ENCODE data around the gene GALNT1.

DNA sequence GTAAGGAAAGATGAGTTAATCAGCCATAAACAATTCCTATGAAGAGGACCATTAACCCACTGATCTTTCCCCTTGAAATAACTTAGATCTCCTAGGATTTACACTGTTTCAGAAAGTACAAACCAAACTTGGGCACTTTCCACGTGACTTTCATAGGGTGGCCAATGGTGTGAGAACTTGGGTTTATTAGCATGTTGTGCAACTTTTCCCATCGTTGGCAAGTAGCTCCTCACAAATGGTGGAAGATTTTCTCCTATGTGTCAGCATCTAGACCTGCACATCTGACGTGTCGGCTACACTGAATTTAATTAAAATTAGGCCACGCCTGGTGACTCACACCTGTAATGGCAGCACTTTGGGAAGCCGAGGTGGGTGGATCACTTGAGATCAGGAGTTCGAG, 116.3 kb downstream of the GALNT1 start:
- TF ChIP-seq, protein P1, sequence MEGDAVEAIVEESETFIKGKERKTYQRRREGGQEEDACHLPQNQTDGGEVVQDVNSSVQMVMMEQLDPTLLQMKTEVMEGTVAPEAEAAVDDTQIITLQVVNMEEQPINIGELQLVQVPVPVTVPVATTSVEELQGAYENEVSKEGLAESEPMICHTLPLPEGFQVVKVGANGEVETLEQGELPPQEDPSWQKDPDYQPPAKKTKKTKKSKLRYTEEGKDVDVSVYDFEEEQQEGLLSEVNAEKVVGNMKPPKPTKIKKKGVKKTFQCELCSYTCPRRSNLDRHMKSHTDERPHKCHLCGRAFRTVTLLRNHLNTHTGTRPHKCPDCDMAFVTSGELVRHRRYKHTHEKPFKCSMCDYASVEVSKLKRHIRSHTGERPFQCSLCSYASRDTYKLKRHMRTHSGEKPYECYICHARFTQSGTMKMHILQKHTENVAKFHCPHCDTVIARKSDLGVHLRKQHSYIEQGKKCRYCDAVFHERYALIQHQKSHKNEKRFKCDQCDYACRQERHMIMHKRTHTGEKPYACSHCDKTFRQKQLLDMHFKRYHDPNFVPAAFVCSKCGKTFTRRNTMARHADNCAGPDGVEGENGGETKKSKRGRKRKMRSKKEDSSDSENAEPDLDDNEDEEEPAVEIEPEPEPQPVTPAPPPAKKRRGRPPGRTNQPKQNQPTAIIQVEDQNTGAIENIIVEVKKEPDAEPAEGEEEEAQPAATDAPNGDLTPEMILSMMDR (IDR thresholded peaks at IDR 0.05) = no peak
- no peak for TF ChIP-seq POLR2A (IDR thresholded peaks at IDR 0.05)

All from testis (tissue), 2 donors.